Heart left ventricle (tissue), 13 donors: ENCODE results near the gene PAK1.

Source experiments
- CTCF ChIP-seq, 12 donors: fragments of 200-600 bp; sonication (generic) in 4 of 12; IDR thresholded peaks; one replicate each; pipeline versions ENCODE4 v1.5.0 to v1.8.0; 2018 to 2022; ENCODE audit warnings: antibody characterized with exemption in 12 of 12, mild to moderate bottlenecking in 5 of 12
- POLR2A ChIP-seq, 2 donors: fragments of 450-650 bp; IDR thresholded peaks; one replicate each; pipeline ENCODE4 v1.6.1; 2017; ENCODE audit warnings: antibody characterized with exemption in 2 of 2, mild to moderate bottlenecking in 2 of 2, moderate library complexity in 2 of 2
- donor health status: ischemic (EF 13 %, LVEDD 7.1; RV severe dilation, severe dysfunction).
- donor health status: DM: no; HTN: yes; CAD: no.
- donor health status: DM: no; HTN: no; CAD: no.
- donor health status: ischemic (EF 25% LVEDD 6.9; RV normal size, moderate dysfunction).
- donor health status: ischemic (EF 25% LVEDD 5.7; RV mildly dilated, moderate dysfunction).
- donor health status: ischemic (EF 35%, LVEDD 5.7; RV mildly dilated, moderate dysfunction).
- donor health status: nonischemic (EF 11% LVEDD 7.7; RV severe dilation, severe dysfunction).
- donor health status: DM: yes; HTN: yes; CAD: no.
- donor health status: PGD.
- donor health status: ischemic (EF 29% LVEDD 5.4; RV normal size, mild dysfunction).
- donor health status: nonischemic (EF 23%, LVEDD 6.1; RV moderate dilation, normal function).

- no peak for TF ChIP-seq POLR2A (IDR thresholded peaks at IDR 0.05)
- no peak for TF ChIP-seq CTCF (IDR thresholded peaks at IDR 0.05)
Observed at GRCh38 chr11:77374108-77374507, 99.8 kb downstream of the PAK1 start.
